NCI-H226 (cell line): ENCODE results near the gene KCNMA1.

Experiments used
- DNase-seq: peaks from one replicate; pipeline ENCODE4 v3.0.0-alpha.2; 2015

The KCNMA1 gene

GRCh38 chr10:77383861-77384553 lies 253.6 kb downstream of the KCNMA1 start:
- DNase-seq: no peak

GRCh38 chr10:77381750-77382149 lies 255.9 kb downstream of the KCNMA1 start:
- DNase-seq: no peak

- DNase-seq: no peak
These were observed 256.9 kb downstream of the KCNMA1 start for GRCh38 chr10:77380723-77381122.

- no peak for DNase-seq
These were observed 257.4 kb downstream of the KCNMA1 start for GRCh38 chr10:77380191-77380590.

- no peak for DNase-seq
These were observed 258.9 kb downstream of the KCNMA1 start for GRCh38 chr10:77378366-77379349.

GRCh38 chr10:77377678-77378352 lies 259.8 kb downstream of the KCNMA1 start:
- DNase-seq: no peak

- peak; percentile 25 for DNase-seq
These were observed 260.6 kb downstream of the KCNMA1 start for GRCh38 chr10:77377034-77377433.

- DNase-seq: no peak
These were observed 263.4 kb downstream of the KCNMA1 start for GRCh38 chr10:77374189-77374656.

- DNase-seq: no peak
These were observed 265.5 kb downstream of the KCNMA1 start for GRCh38 chr10:77371848-77372799.

- DNase-seq: no peak
These were observed 266.2 kb downstream of the KCNMA1 start for GRCh38 chr10:77371421-77371820.

- DNase-seq: no peak
These were observed 269.6 kb downstream of the KCNMA1 start for GRCh38 chr10:77368006-77368405.

- DNase-seq: no peak
These were observed 274.4 kb downstream of the KCNMA1 start for GRCh38 chr10:77363210-77363609.

- no peak for DNase-seq
These were observed 275.8 kb downstream of the KCNMA1 start for GRCh38 chr10:77361831-77362230.

GRCh38 chr10:77361426-77361825 lies 276.2 kb downstream of the KCNMA1 start:
- DNase-seq: no peak

- no peak for DNase-seq
These were observed 276.8 kb downstream of the KCNMA1 start for GRCh38 chr10:77360835-77361234.

- DNase-seq: no peak
These were observed 277.6 kb downstream of the KCNMA1 start for GRCh38 chr10:77359950-77360520.

- DNase-seq: no peak
These were observed 278.3 kb downstream of the KCNMA1 start for GRCh38 chr10:77359287-77359691.

GRCh38 chr10:77358656-77359055 lies 279.0 kb downstream of the KCNMA1 start:
- DNase-seq: no peak

GRCh38 chr10:77357611-77358310 lies 279.8 kb downstream of the KCNMA1 start:
- peak; percentile 48 for DNase-seq

GRCh38 chr10:77357185-77357584 lies 280.4 kb downstream of the KCNMA1 start:
- DNase-seq: no peak

GRCh38 chr10:77355844-77356243 lies 281.8 kb downstream of the KCNMA1 start:
- peak; percentile 70 for DNase-seq
